Suprapubic skin (tissue), 4 donors: ENCODE data around the gene MYMX. TPM values are rescaled to one million over a fixed set of nuclear protein-coding genes. Genes with fewer than 3 reads are reported as not detected.
A peak's percentile ranks its signal among the peaks of the same experiment; 100 is the strongest.

Experiments
- DNase-seq, 2 donors: peaks; one replicate each; pipeline ENCODE4 v3.0.0-alpha.2; 2019; ENCODE audit warnings: low spot score in 2 of 2
- H3K27ac ChIP-seq: fragments of 200-600 bp; sonication (generic); one replicate; pipeline ENCODE4 v1.5.1; 2019
- H3K27me3 ChIP-seq: fragments of 200-600 bp; sonication (generic); one replicate; pipeline ENCODE4 v1.5.1; 2019
- H3K36me3 ChIP-seq: fragments of 200-600 bp; sonication (generic); one replicate; pipeline ENCODE4 v1.5.1; 2019
- H3K4me1 ChIP-seq: fragments of 200-600 bp; sonication (generic); one replicate; pipeline ENCODE4 v1.5.1; 2019
- H3K4me3 ChIP-seq: fragments of 200-600 bp; sonication (generic); one replicate; pipeline ENCODE4 v1.5.1; 2019; ENCODE audit warnings: mild to moderate bottlenecking
- H3K9me3 ChIP-seq: fragments of 200-600 bp; sonication (generic); one replicate; pipeline ENCODE4 v1.5.1; 2019
- CTCF ChIP-seq, 2 donors: fragments of 200-600 bp in 1 of 2; fragments of 450-650 bp in 1 of 2; sonication (generic) in 1 of 2; IDR thresholded peaks; one replicate each; pipeline ENCODE4 v1.5.1; 2016 to 2019; ENCODE audit warnings: antibody characterized with exemption in 2 of 2, mild to moderate bottlenecking in 1 of 2, moderate library complexity in 1 of 2
- EP300 ChIP-seq: sonication (generic); formaldehyde crosslinking; IDR thresholded peaks from one replicate; pipeline ENCODE4 v1.6.1; 2017; ENCODE audit warnings: antibody characterized with exemption
- POLR2A ChIP-seq, 2 donors: fragments of 450-650 bp; IDR thresholded peaks; one replicate each; pipeline ENCODE4 v1.6.1; 2017; ENCODE audit warnings: antibody characterized with exemption in 2 of 2, mild to moderate bottlenecking in 2 of 2, moderate library complexity in 2 of 2
- POLR2AphosphoS5 ChIP-seq, 3 donors: sonication (generic); formaldehyde crosslinking; IDR thresholded peaks; one replicate each; pipeline ENCODE4 v1.6.1; 2017; ENCODE audit warnings: antibody characterized with exemption in 3 of 3
- WGBS: methylation state at CpG from one replicate; pipeline ENCODE4 v1.1.5; 2018; 5-methylcytosine and 5-hydroxymethylcytosine counted together
- total RNA-seq, 4 donors: library from RNA; depleted of rRNA; stranded (reverse); fragments of >200 nt; gene quantifications; one replicate each; pipeline ENCODE4 v1.1.0, GENCODE V29; 2016

Gene MYMX
- total RNA-seq, 4 donors from 2014 or later, result not detected

GRCh38 chr6:44172731-44173500 lies 43.8 kb upstream of the MYMX start:
- no peaks in the 10 kb centered on the region for H3K36me3 ChIP-seq
- H3K27ac ChIP-seq, result no peak overlapping the region
- no peak for TF ChIP-seq POLR2A (IDR thresholded peaks at IDR 0.05)
- TF ChIP-seq CTCF (IDR thresholded peaks at IDR 0.05), result peak; percentile 85 to 86
- no peak for TF ChIP-seq EP300
- WGBS, result 22% methylated on average over 15 of the region's 15 CpGs
- no peaks in the 10 kb centered on the region for H3K9me3 ChIP-seq
- no peak overlapping the region for H3K4me3 ChIP-seq
- peak; percentile 91 to 94 for DNase-seq
- no peaks in the 10 kb centered on the region for H3K27me3 ChIP-seq
- H3K4me1 ChIP-seq, result peaks cover 35% of the 10 kb centered on the region

- Histone ChIP-seq H3K4me1 (peaks cover 32% of the 10 kb centered on the region), H3K27ac (no peak overlapping the region), H3K27me3 (no peaks in the 10 kb centered on the region), H3K4me3 (no peak overlapping the region), H3K36me3 (no peaks in the 10 kb centered on the region), H3K9me3 (no peaks in the 10 kb centered on the region)
- DNase-seq, result no peak
- WGBS, result 74% methylated on average over 14 of the region's 15 CpGs
- TF ChIP-seq EP300 (no peak), POLR2A (IDR thresholded peaks at IDR 0.05) (no peak), POLR2AphosphoS5 (IDR thresholded peaks at IDR 0.05) (no peak), CTCF (IDR thresholded peaks at IDR 0.05) (no peak)
Measured at GRCh38 chr6:44176130-44176761, 40.5 kb upstream of the MYMX start.

- Histone ChIP-seq H3K36me3 (no peaks in the 10 kb centered on the region), H3K27me3 (no peaks in the 10 kb centered on the region), H3K27ac (no peak overlapping the region), H3K4me3 (no peak overlapping the region), H3K9me3 (no peaks in the 10 kb centered on the region), H3K4me1 (peaks cover 32% of the 10 kb centered on the region)
- DNase-seq, result no peak
- TF ChIP-seq EP300, result no peak
- TF ChIP-seq CTCF (IDR thresholded peaks at IDR 0.05), result no peak
- TF ChIP-seq POLR2AphosphoS5 (IDR thresholded peaks at IDR 0.05), result no peak
- TF ChIP-seq POLR2A (IDR thresholded peaks at IDR 0.05), result no peak
- 75% methylated on average over 23 of the region's 24 CpGs for WGBS
Measured at GRCh38 chr6:44176762-44177509, 39.8 kb upstream of the MYMX start.

GRCh38 chr6:44177691-44178423 lies 38.9 kb upstream of the MYMX start:
- TF ChIP-seq EP300 (no peak), POLR2AphosphoS5 (IDR thresholded peaks at IDR 0.05) (no peak), CTCF (IDR thresholded peaks at IDR 0.05) (no peak), POLR2A (IDR thresholded peaks at IDR 0.05) (no peak)
- DNase-seq, result no peak
- H3K27ac ChIP-seq, result peak overlapping the region; percentile 45

More at GRCh38 chr6:44177691-44178423, 38.9 kb upstream of the MYMX start:
- no peaks in the 10 kb centered on the region for H3K36me3 ChIP-seq
- H3K27me3 ChIP-seq, result no peaks in the 10 kb centered on the region
- H3K4me3 ChIP-seq, result no peak overlapping the region
- H3K4me1 ChIP-seq, result peaks cover 29% of the 10 kb centered on the region
- WGBS, result 56% methylated on average over 13 of the region's 13 CpGs
- no peaks in the 10 kb centered on the region for H3K9me3 ChIP-seq
